HepG2 (cell line): ENCODE results near the gene ADGRV1. TPM values are rescaled to one million over a fixed set of nuclear protein-coding genes. Genes with fewer than 3 reads are reported as not detected.

Experiments used
- polyA plus RNA-seq, 8 experiments: library from polyadenylated mRNA; depleted of rRNA in 3 of 8; stranded (reverse) in 7 of 8; unstranded in 1 of 8; fragments of >200 nt; fragmentation: Illumina TruSeq in 4 of 8; extraction: Trizol in 4 of 8; gene quantifications; 2 replicates each; pipeline versions ENCODE4 v1.2.1 to v1.2.3, GENCODE V29; 2011 to 2016; ENCODE audit warnings: low read depth in 4 of 8, missing spikeins in 1 of 8, mixed read lengths in 1 of 8; ENCODE audit not compliant: insufficient read depth in 1 of 8
- total RNA-seq, 5 experiments: library from RNA; depleted of rRNA; stranded (reverse); fragments of >200 nt; fragmentation: Illumina TruSeq; extraction: Trizol; gene quantifications; 2 replicates each; pipeline ENCODE4 v1.2.3, GENCODE V29; 2016; ENCODE audit warnings: low read depth in 1 of 5

Gene ADGRV1
- total and polyA plus RNA-seq, 2 of the 13 experiments (the other 11 are each of a cell fraction or from before 2014, with no cell fraction given), result 1.7 to 3.9 TPM

Other genes starting within 250 kb of the ADGRV1 start
- 71.5 and 111 TPM in 2 replicates for gene CETN3, start 149.0 kb upstream of the ADGRV1 start, total RNA-seq (2016; rRNA removed; fragmentation: Illumina TruSeq; extraction: Trizol)
- gene CETN3, start 149.0 kb upstream of the ADGRV1 start, polyA plus RNA-seq (2011; rRNA removed), result 10.9 and 15.4 TPM in 2 replicates
- gene MBLAC2, start 84.0 kb upstream of the ADGRV1 start, total RNA-seq (2016; rRNA removed; fragmentation: Illumina TruSeq; extraction: Trizol), result 4.1 and 5.7 TPM in 2 replicates
- 2.9 and 3.5 TPM in 2 replicates for gene MBLAC2, start 84.0 kb upstream of the ADGRV1 start, polyA plus RNA-seq (2011; rRNA removed)
- gene POLR3G, start 83.9 kb upstream of the ADGRV1 start, total RNA-seq (2016; rRNA removed; fragmentation: Illumina TruSeq; extraction: Trizol), result 7.3 and 11.2 TPM in 2 replicates
- 1.1 and 1.2 TPM in 2 replicates for gene POLR3G, start 83.9 kb upstream of the ADGRV1 start, polyA plus RNA-seq (2011; rRNA removed)
- gene LYSMD3, start 29.2 kb upstream of the ADGRV1 start, total RNA-seq (2016; rRNA removed; fragmentation: Illumina TruSeq; extraction: Trizol), result 13.8 and 22.2 TPM in 2 replicates
- 6.3 and 9.1 TPM in 2 replicates for gene LYSMD3, start 29.2 kb upstream of the ADGRV1 start, polyA plus RNA-seq (2011; rRNA removed)